HepG2 (cell line): Measurements from ENCODE around the gene HCN4.

Experiments
- EP300 ChIP-seq, 3 experiments: sonication (generic) in 1 of 3; formaldehyde crosslinking in 1 of 3; IDR thresholded peaks; 2 replicates each; pipeline versions ENCODE4 v1.5.1 to v1.6.1; 2011 to 2020; ENCODE audit warnings: low read depth in 2 of 3, low read length in 2 of 3, borderline replicate concordance in 1 of 3, improper control_type of control experiment in 1 of 3, mild to moderate bottlenecking in 1 of 3, missing genetic modification reagents in 1 of 3, moderate library complexity in 1 of 3
- MBD4 ChIP-seq: IDR thresholded peaks from 2 replicates; pipeline ENCODE4 v1.6.1; 2012; ENCODE audit warnings: low read length, inconsistent platforms, borderline replicate concordance
- PHF5A ChIP-seq: IDR thresholded peaks from one replicate; pipeline ENCODE4 v1.6.1; 2018; ENCODE audit warnings: low read depth, missing genetic modification reagents; ENCODE audit not compliant: unreplicated experiment
- SMC3 ChIP-seq: IDR thresholded peaks from 2 replicates; pipeline ENCODE4 v1.6.1; 2011; ENCODE audit warnings: low read length, improper control_type of control experiment
- SYNCRIP ChIP-seq: fragments of 200-400 bp; formaldehyde crosslinking; IDR thresholded peaks from 2 replicates; pipeline ENCODE4 v1.6.1; 2018; ENCODE audit warnings: mild to moderate bottlenecking, low read depth, low read length; ENCODE audit not compliant: insufficient read depth
- ZFX ChIP-seq: sonication (generic); formaldehyde crosslinking; IDR thresholded peaks from 2 replicates; pipeline ENCODE4 v1.4.0; 2020; ENCODE audit warnings: mild to moderate bottlenecking, low read depth, missing genetic modification reagents, moderate library complexity
- ZNF746 ChIP-seq: sonication (generic); formaldehyde crosslinking; IDR thresholded peaks from 2 replicates; pipeline ENCODE4 v1.8.0; 2022; ENCODE audit warnings: mild to moderate bottlenecking, missing genetic modification reagents
- TF ChIP-seq, protein P1 (sequence below): sonication (generic); formaldehyde crosslinking; IDR thresholded peaks from 2 replicates; pipeline ENCODE4 v1.8.1; 2023; ENCODE audit warnings: missing genetic modification reagents, inconsistent platforms, borderline replicate concordance
- TF ChIP-seq, protein P2 (sequence below): sonication (generic); formaldehyde crosslinking; IDR thresholded peaks from 2 replicates; pipeline ENCODE4 v1.5.0; 2020; ENCODE audit warnings: mild to moderate bottlenecking, missing genetic modification reagents, moderate library complexity
- TF ChIP-seq, protein P3 (sequence below): IDR thresholded peaks from 2 replicates; pipeline ENCODE4 v1.6.1; 2016; ENCODE audit warnings: mild to moderate bottlenecking

DNA sequence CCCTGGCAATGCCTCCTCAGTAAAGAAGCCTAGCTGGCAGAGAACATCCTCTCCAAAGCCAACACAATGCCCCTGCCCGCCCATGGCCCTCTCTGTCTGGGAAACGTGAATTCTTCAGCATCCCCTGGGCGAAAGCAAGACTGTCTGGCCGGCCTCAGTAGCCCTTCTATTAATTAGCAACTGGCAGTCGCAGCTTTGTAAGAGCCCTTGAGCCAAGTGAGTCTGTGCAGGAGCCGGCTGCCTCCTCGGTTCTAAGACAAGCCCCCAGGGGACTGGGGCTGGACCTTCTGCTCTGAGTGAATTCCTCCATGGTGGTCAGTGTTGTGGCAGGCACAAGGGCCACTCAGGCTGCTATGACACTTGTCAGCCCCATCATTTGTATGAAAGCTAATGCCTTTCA is 7.4 kb downstream of the HCN4 start:
- TF ChIP-seq, protein P1, sequence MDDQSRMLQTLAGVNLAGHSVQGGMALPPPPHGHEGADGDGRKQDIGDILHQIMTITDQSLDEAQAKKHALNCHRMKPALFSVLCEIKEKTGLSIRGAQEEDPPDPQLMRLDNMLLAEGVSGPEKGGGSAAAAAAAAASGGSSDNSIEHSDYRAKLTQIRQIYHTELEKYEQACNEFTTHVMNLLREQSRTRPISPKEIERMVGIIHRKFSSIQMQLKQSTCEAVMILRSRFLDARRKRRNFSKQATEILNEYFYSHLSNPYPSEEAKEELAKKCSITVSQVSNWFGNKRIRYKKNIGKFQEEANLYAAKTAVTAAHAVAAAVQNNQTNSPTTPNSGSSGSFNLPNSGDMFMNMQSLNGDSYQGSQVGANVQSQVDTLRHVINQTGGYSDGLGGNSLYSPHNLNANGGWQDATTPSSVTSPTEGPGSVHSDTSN (CRISPR knock-in tag): no peak
- no peak for TF ChIP-seq ZFX (CRISPR knock-in tag)
- TF ChIP-seq, protein P2, sequence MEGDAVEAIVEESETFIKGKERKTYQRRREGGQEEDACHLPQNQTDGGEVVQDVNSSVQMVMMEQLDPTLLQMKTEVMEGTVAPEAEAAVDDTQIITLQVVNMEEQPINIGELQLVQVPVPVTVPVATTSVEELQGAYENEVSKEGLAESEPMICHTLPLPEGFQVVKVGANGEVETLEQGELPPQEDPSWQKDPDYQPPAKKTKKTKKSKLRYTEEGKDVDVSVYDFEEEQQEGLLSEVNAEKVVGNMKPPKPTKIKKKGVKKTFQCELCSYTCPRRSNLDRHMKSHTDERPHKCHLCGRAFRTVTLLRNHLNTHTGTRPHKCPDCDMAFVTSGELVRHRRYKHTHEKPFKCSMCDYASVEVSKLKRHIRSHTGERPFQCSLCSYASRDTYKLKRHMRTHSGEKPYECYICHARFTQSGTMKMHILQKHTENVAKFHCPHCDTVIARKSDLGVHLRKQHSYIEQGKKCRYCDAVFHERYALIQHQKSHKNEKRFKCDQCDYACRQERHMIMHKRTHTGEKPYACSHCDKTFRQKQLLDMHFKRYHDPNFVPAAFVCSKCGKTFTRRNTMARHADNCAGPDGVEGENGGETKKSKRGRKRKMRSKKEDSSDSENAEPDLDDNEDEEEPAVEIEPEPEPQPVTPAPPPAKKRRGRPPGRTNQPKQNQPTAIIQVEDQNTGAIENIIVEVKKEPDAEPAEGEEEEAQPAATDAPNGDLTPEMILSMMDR (CRISPR knock-in tag): no peak
- TF ChIP-seq, protein P3, sequence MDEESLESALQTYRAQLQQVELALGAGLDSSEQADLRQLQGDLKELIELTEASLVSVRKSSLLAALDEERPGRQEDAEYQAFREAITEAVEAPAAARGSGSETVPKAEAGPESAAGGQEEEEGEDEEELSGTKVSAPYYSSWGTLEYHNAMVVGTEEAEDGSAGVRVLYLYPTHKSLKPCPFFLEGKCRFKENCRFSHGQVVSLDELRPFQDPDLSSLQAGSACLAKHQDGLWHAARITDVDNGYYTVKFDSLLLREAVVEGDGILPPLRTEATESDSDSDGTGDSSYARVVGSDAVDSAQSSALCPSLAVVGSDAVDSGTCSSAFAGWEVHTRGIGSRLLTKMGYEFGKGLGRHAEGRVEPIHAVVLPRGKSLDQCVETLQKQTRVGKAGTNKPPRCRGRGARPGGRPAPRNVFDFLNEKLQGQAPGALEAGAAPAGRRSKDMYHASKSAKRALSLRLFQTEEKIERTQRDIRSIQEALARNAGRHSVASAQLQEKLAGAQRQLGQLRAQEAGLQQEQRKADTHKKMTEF (CRISPR knock-in tag): no peak
- TF ChIP-seq ZNF746 (CRISPR knock-in tag): no peak
- no peak for TF ChIP-seq EP300 (IDR thresholded peaks at IDR 0.05; ENCODE audit: low read depth in 2 of 2, low read length in 2 of 2)
- no peak for TF ChIP-seq EP300 (CRISPR knock-in tag; IDR thresholded peaks at IDR 0.05; ENCODE audit: borderline replicate concordance)
- TF ChIP-seq MBD4: no peak
- no peak for TF ChIP-seq SYNCRIP
- no peak for TF ChIP-seq PHF5A (CRISPR knock-in tag)
- TF ChIP-seq SMC3: no peak
